Endothelial cell of umbilical vein (primary cell): ENCODE data around the gene SFT2D2. TPM values are rescaled to one million over a fixed set of nuclear protein-coding genes. Genes with fewer than 3 reads are reported as not detected.

Source experiments
- BruUV-seq: library from RNA; stranded (reverse); fragments of 400-500 nt; replicated peaks from 2 replicates; lab custom pipeline; 2021; lab: Mats Ljungman, UMichigan
- CTCF ChIA-PET: fragments of 300-600, 350-600 bp; sonication (Branson Sonifier 250); formaldehyde crosslinking; loops from one replicate; lab custom pipeline; 2021; ENCODE audit warnings: antibody characterized with exemption, inconsistent platforms; lab: Charles Lee
- POLR2A ChIA-PET: fragments of 300-600, 350-600 bp; sonication (Branson Sonifier 250); formaldehyde crosslinking; loops from one replicate; lab custom pipeline; 2021; ENCODE audit warnings: antibody characterized with exemption, inconsistent platforms; lab: Charles Lee
- DNase-seq: peaks from one replicate; pipeline ENCODE4 v3.0.0-alpha.2; 2011; ENCODE audit warnings: low read depth, low spot score
- FAIRE-seq: peaks from 2 replicates; lab custom pipeline; 2011; peaks lifted over from hg19 to GRCh38; lab: Jason Lieb, UNC
- H2AFZ ChIP-seq: 2 replicates; pipeline ENCODE4 v1.6.0; 2012; ENCODE audit warnings: low read depth, low read length, control low read depth, inconsistent platforms
- H3K27ac ChIP-seq: 2 replicates; pipeline ENCODE4 v1.5.1; 2011; ENCODE audit warnings: low read depth, mild to moderate bottlenecking, control low read depth, low read length, moderate library complexity; ENCODE audit not compliant: insufficient read depth
- H3K27me3 ChIP-seq, 2 experiments: 2 replicates each; pipeline versions ENCODE4 v1.6.0 to v1.6.1; 2011; ENCODE audit warnings: low read length in 2 of 2, mixed read lengths in 1 of 2; ENCODE audit not compliant: control insufficient read depth in 2 of 2, insufficient read depth in 2 of 2
- H3K36me3 ChIP-seq, 2 experiments: 2 replicates in 1 of 2; 3 replicates in 1 of 2; pipeline ENCODE4 v1.5.1; 2011; ENCODE audit warnings: low read length in 2 of 2, mild to moderate bottlenecking in 1 of 2, moderate library complexity in 1 of 2; ENCODE audit not compliant: control insufficient read depth in 2 of 2, insufficient read depth in 2 of 2; ENCODE audit errors: extremely low read depth in 1 of 2
- H3K4me1 ChIP-seq: 3 replicates; pipeline ENCODE4 v1.5.1; 2011; ENCODE audit warnings: mild to moderate bottlenecking, low read length; ENCODE audit not compliant: control insufficient read depth, insufficient read depth; ENCODE audit errors: extremely low read depth
- H3K4me2 ChIP-seq: 2 replicates; pipeline ENCODE4 v1.6.1; 2011; ENCODE audit warnings: low read length, control low read depth, mixed read lengths; ENCODE audit not compliant: insufficient read depth
- H3K4me3 ChIP-seq, 3 experiments: fragments of 200-600 bp in 1 of 3; sonication (generic), shearing (Covaris generic) in 1 of 3; replicated peaks in 1 of 3; 2 replicates each; pipeline ENCODE4 v1.5.1; 2011 to 2016; ENCODE audit warnings: control low read depth in 3 of 3, low read length in 3 of 3, mild to moderate bottlenecking in 2 of 3, inconsistent platforms in 1 of 3, low read depth in 1 of 3, moderate library complexity in 1 of 3; ENCODE audit not compliant: insufficient read depth in 1 of 3
- H3K79me2 ChIP-seq: 2 replicates; pipeline ENCODE4 v1.6.0; 2012; ENCODE audit warnings: low read length, inconsistent platforms; ENCODE audit not compliant: control insufficient read depth, insufficient read depth
- H3K9ac ChIP-seq: replicated peaks from 2 replicates; pipeline ENCODE3; 2011; ENCODE audit warnings: low read length, control low read depth; ENCODE audit not compliant: insufficient read depth; ENCODE audit errors: extremely low read depth
- H3K9me1 ChIP-seq: replicated peaks from 3 replicates; pipeline ENCODE4 v1.6.0; 2011; ENCODE audit warnings: mild to moderate bottlenecking, low read length; ENCODE audit not compliant: control insufficient read depth, insufficient read depth; ENCODE audit errors: extremely low read depth
- H3K9me3 ChIP-seq: replicated peaks from 2 replicates; pipeline ENCODE4 v1.5.1; 2012; ENCODE audit warnings: low read length, inconsistent platforms; ENCODE audit not compliant: control insufficient read depth, insufficient read depth
- H4K20me1 ChIP-seq: replicated peaks from 2 replicates; pipeline ENCODE3; 2011; ENCODE audit warnings: mild to moderate bottlenecking, low read length; ENCODE audit not compliant: control insufficient read depth, insufficient read depth; ENCODE audit errors: extremely low read depth
- CTCF ChIP-seq, 2 donors: IDR thresholded peaks; 1 replicate in 1 of 2; 2 replicates in 1 of 2; pipeline ENCODE4 v1.5.1; 2011; ENCODE audit warnings: low read length in 2 of 2, mild to moderate bottlenecking in 2 of 2, moderate library complexity in 2 of 2, control low read depth in 1 of 2, inconsistent platforms in 1 of 2, low read depth in 1 of 2; ENCODE audit not compliant: insufficient read depth in 1 of 2; ENCODE audit errors: extremely low read depth in 1 of 2
- EZH2 ChIP-seq: IDR thresholded peaks from 2 replicates; pipeline ENCODE4 v1.6.1; 2012; ENCODE audit warnings: borderline replicate concordance, low read depth, mild to moderate bottlenecking, moderate library complexity, low read length, inconsistent platforms; ENCODE audit not compliant: severe bottlenecking
- FOS ChIP-seq: IDR thresholded peaks from 2 replicates; pipeline ENCODE4 v1.6.1; 2011; ENCODE audit warnings: mild to moderate bottlenecking, low read length, moderate library complexity, borderline replicate concordance; ENCODE audit not compliant: insufficient read depth
- GATA2 ChIP-seq: IDR thresholded peaks from 2 replicates; pipeline ENCODE4 v1.7.0; 2011; ENCODE audit warnings: low read depth, mild to moderate bottlenecking, moderate library complexity, mixed read lengths, low read length; ENCODE audit not compliant: insufficient read length, insufficient read depth
- JUN ChIP-seq: IDR thresholded peaks from 2 replicates; pipeline ENCODE4 v1.6.1; 2011; ENCODE audit warnings: borderline replicate concordance, low read depth; ENCODE audit not compliant: insufficient read length, insufficient read depth
- MAX ChIP-seq: IDR thresholded peaks from 2 replicates; pipeline ENCODE4 v1.6.1; 2011; ENCODE audit not compliant: insufficient read depth, insufficient read length
- MYC ChIP-seq: IDR thresholded peaks from one replicate; pipeline ENCODE4 v1.6.1; 2011; ENCODE audit warnings: mild to moderate bottlenecking, low read depth, low read length
- POLR2A ChIP-seq: IDR thresholded peaks from 2 replicates; pipeline ENCODE4 v1.6.1; 2012; ENCODE audit warnings: low read depth, mild to moderate bottlenecking, control low read depth, low read length
- POLR2AphosphoS5 ChIP-seq: IDR thresholded peaks from 2 replicates; pipeline ENCODE4 v1.6.1; 2012; ENCODE audit warnings: low read depth, mild to moderate bottlenecking, control low read depth, low read length, moderate library complexity; ENCODE audit not compliant: insufficient read depth
- dilution Hi-C: fragments of 300-500 bp; cut with MboI; formaldehyde crosslinking; loops from one replicate; pipeline ENCODE4 v1.15.0; 2019; ENCODE audit warnings: low sequenced_read_pairs; ENCODE audit not compliant: extremely low pct_ligation_motif_present
- intact Hi-C: fragments of 100-400 bp; cut with micrococcal nuclease; formaldehyde crosslinking; loops from one replicate; pipeline ENCODE4 v1.10.0; 2022
- polyA plus RNA-seq, 4 experiments: library from polyadenylated mRNA; depleted of rRNA in 3 of 4; stranded (reverse) in 3 of 4; unstranded in 1 of 4; fragments of >200 nt; gene quantifications; 2 replicates each; pipeline versions ENCODE4 v1.2.1 to v1.2.3, GENCODE V29; 2011 to 2012; ENCODE audit warnings: missing spikeins in 1 of 4
- total RNA-seq: library from RNA; stranded (reverse); gene quantifications from 2 replicates; pipeline ENCODE4 v1.2.3, GENCODE V29; 2021

The SFT2D2 gene
- total and polyA plus RNA-seq, 2 donors (not counting 3 experiments of a cell fraction or from before 2014, with no cell fraction given), result 16.7 to 68.1 TPM

GRCh38 chr1:168246506-168246905 lies 20.7 kb downstream of the SFT2D2 start:
- no peaks in the 10 kb centered on the region for H3K4me1 ChIP-seq
- H3K4me2 ChIP-seq, result no peak overlapping the region
- ChIA-PET POLR2A (no interaction called here), CTCF (interaction anchor here (0.9 to 4.0 kb wide), 5 partner anchors 9 to 96 kb away, joined by 3 to 31 read pairs (median 5); no protein-coding TSS in a partner anchor)
- H2AFZ ChIP-seq, result no peak overlapping the region
- TF ChIP-seq CTCF (IDR thresholded peaks at IDR 0.05; ENCODE audit: extremely low read depth in 1 of 2, insufficient read depth in 1 of 2, low read depth in 1 of 2, low read length in 2 of 2) (no peak), EZH2 (no peak), GATA2 (no peak), POLR2AphosphoS5 (no peak), JUN (no peak), MYC (no peak), MAX (no peak), FOS (no peak), POLR2A (no peak)
- H3K9ac ChIP-seq, result no peak overlapping the region
- FAIRE-seq (no peak), DNase-seq (no peak)
- no peaks in the 10 kb centered on the region for H3K9me3 ChIP-seq
- intact Hi-C loops (no loop called here), dilution Hi-C loops (no loop called here)
- BruUV-seq, result no TSS peak
- H3K27me3 ChIP-seq, result no peaks in the 10 kb centered on the region
- H3K36me3 ChIP-seq, result peaks cover 15% of the 10 kb centered on the region in 2 experiments
- H3K9me1 ChIP-seq, result no peaks in the 10 kb centered on the region
- H3K4me3 ChIP-seq, result no peak overlapping the region
- H3K79me2 ChIP-seq, result peaks cover 13% of the 10 kb centered on the region
- H4K20me1 ChIP-seq, result no peaks in the 10 kb centered on the region
- no peak overlapping the region for H3K27ac ChIP-seq
